ENCODE measurements around the gene KLF11. TPM values are rescaled to one million over a fixed set of nuclear protein-coding genes. Genes with fewer than 3 reads are reported as not detected.
"Not testable (repeated sequence)": the region's sequence is repeated elsewhere in the genome, so short reads cannot be mapped to it uniquely, and the experiment has no call there.

The KLF11 gene
- total RNA-seq, 1 donor from 2014 or later = 4.4 TPM

DNA sequence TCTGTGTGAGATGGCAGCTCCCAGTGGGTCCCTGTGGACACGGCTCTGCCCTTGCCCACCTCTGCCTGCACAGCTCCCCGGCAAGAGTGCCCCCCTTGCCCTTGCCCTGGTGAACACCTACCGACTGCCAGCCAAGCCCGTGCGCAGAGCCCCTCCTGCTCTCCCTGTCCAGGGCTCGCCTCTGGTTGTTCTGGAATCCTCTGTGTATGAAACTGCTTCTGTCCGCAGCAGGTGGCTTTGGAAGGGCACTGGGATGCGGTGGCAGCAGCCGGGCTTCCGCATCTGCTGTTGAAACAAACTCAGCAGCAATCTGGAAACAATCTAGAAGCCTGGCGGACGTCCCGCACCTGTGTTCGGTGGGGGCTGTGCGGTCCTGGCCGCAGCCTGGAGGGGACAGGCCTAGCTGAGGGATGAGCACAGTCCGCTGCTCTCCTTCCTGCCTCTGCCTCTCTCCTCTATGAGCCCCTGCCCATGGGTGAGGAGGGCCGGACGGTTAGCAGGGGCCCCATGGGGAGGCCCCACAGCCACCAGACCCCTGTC lies 34.0 kb upstream of the KLF11 start:
- no peak for DNase-seq (ENCODE audit: low read depth in 2 of 2)

DNA sequence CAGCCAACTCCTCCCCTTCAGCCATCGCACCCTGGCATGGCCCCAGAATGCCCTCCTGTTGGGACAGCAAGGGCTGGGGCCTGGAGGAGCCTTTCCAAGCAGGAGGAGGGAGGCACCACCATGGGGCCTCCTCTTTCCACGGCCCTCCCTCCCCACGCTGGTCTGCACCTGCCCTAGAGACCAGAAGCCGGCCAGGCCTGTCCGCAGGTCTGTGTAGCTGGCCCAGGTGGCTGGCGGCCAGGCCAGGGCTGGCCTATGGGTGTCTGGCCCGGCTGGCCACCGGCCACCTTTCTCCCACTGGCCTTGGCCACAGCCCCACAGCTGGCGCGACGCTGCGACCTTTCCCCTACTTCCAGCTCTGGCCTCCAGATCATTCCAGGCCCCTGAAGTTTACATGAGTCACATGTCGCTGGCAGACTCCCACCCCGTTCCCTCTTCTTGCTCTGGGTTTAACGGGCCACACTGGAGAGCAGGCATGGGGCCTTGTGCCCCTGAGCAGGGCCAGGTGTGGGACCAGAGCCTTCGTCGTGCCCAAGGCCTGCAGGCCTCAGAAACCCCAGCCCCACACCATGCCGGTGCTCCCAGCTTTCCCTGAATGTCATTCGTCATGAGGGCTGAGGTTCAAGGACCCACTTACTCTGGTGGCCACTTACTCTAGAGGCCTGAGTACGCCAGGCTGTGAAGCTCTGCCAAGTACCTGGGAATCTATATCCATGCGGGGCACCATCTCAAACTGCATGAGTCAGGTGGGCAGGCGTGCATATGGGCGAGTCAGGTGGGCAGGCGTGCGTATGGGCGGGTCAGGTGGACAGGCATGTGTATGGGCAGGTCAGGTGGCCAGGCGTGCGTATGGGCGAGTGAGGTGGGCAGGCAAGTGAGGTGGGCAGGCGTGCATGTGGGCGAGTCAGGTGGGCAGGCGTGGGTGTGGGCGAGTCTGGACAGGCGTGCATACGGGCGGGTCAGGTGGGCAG lies 33.3 kb upstream of the KLF11 start:
- DNase-seq (ENCODE audit: low read depth in 2 of 2) = peak; percentile 50 to 58

DNA sequence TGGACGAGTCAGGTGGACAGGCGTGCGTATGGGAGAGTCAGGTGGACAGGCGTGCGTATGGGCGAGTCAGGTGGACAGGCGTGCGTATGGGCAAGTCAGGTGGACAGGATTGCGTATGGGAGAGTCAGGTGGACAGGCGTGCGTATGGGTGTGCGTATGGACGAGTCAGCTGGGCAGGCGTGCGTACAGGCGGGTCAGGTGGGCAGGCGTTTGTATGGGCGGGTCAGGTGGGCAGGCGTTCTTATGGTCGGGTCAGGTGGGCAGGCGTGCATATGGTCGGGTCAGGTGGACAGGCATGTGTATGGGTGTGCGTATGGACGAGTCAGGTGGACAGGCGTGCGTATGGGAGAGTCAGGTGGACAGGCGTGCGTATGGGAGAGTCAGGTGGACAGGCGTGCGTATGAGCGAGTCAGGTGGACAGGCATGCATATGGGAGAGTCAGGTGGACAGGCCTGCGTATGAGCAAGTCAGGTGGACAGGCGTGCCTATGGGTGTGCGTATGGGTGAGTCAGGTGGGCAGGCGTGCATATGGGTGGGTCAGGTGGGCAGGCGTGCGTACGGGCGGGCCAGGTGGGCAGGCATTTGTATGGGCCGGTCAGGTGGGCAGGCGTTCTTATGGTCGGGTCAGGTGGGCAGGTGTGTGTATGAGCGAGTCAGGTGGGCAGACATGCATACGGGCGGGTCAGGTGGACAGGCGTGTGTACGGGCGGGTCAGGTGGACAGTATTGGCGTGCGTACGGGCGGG lies 32.3 kb upstream of the KLF11 start:
- not testable (repeated sequence) for DNase-seq (ENCODE audit: low read depth in 2 of 2)

DNA sequence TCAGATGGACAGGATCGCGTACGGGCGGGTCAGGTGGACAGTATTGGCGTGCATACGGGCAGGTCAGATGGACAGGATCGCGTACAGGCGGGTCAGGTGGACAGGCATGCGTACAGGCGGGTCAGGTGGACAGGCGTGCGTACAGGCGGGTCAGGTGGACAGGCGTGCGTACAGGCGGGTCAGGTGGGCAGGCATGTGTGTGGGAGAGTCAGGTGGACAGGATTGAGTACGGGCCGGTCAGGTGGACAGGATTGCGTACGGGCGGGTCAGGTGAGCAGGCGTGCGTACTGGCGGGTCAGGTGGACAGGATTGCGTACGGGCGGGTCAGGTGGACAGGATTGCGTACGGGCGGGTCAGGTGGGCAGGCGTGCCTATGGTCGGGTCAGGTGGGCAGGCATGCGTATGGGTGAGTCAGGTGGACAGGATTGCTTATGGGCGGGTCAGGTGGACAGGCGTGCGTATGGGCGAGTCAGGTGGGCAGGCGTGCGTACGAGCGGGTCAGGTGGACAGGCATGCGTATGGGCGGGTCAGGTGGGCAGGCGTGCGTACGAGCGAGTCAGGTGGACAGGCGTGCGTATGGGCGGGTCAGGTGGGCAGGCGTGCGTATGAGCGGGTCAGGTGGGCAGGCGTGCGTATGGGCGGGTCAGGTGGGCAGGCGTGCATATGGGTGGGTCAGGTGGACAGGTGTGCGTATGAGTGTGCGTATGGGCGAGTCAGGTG lies 31.6 kb upstream of the KLF11 start:
- not testable (repeated sequence) for DNase-seq (ENCODE audit: low read depth in 2 of 2)

DNA sequence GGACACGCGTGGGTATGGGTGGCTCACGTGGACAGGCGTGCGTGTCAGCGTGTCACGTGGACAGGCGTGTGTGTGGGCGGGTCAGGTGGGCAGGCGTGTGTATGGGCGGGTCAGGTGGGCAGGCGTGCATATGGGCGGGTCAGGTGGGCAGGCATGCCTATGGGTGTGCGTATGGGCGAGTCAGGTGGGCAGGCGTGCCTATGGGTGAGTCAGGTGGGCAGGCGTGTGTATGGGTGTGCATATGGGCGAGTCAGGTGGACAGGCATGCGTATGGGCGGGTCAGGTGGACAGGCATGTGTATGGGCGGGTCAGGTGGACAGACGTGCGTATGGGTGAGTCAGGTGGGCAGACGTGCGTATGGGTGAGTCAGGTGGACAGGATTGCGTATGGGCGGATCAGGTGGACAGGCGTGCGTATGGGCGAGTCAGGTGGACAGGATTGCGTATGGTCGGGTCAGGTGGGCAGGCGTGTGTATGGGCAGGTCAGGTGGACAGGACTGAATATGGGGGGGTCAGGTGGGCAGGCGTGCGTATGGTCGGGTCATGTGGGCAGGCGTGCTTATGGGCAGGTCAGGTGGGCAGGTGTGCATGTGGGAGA lies 30.9 kb upstream of the KLF11 start:
- not testable (repeated sequence) for DNase-seq (ENCODE audit: low read depth in 2 of 2)

DNA sequence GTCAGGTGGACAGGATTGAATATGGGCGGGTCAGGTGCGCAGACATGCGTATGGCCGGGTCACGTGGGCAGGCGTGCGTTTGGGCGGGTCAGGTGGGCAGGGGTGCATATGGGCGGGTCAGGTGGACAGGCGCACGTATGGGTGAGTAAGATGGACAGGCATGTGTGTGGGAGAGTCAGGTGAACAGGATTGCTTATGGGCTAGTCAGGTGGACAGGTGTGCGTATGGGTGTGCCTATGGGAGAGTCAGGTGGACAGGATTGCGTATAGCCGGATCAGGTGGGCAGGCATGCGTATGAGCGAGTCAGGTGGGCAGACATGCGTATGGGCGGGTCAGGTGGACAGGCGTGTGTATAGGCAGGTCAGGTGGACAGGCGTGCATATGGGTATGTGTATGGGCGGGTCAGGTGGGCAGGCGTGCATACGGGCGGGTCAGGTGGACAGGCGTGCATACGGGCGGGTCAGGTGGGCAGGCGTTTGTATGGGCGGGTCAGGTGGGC lies 30.3 kb upstream of the KLF11 start:
- DNase-seq (ENCODE audit: low read depth in 2 of 2) = no peak

DNA sequence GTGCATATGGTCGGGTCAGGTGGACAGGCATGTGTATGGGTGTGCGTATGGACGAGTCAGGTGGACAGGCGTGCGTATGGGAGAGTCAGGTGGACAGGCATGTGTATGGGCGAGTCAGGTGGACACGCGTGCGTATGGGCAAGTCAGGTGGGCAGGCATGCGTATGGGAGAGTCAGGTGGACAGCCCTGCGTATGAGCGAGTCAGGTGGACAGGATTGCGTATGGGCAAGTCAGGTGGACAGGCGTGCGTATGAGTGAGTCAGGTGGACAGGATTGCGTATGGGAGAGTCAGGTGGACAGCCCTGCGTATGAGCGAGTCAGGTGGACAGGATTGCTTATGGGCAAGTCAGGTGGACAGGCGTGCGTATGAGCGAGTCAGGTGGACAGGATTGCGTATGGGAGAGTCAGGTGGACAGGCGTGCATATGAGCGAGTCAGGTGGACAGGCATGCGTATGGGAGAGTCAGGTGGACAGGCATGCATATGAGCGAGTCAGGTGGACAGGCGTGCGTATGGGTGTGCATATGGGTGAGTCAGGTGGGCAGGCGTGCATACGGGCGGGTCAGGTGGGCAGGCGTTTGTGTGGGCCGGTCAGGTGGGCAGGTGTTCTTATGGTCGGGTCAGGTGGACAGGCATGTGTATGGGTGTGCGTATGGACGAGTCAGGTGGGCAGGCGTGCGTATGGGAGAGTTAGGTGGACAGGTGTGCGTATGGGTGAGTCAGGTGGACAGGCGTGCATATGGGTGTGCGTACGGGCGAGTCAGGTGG lies 29.5 kb upstream of the KLF11 start:
- not testable (repeated sequence) for DNase-seq (ENCODE audit: low read depth in 2 of 2)

DNA sequence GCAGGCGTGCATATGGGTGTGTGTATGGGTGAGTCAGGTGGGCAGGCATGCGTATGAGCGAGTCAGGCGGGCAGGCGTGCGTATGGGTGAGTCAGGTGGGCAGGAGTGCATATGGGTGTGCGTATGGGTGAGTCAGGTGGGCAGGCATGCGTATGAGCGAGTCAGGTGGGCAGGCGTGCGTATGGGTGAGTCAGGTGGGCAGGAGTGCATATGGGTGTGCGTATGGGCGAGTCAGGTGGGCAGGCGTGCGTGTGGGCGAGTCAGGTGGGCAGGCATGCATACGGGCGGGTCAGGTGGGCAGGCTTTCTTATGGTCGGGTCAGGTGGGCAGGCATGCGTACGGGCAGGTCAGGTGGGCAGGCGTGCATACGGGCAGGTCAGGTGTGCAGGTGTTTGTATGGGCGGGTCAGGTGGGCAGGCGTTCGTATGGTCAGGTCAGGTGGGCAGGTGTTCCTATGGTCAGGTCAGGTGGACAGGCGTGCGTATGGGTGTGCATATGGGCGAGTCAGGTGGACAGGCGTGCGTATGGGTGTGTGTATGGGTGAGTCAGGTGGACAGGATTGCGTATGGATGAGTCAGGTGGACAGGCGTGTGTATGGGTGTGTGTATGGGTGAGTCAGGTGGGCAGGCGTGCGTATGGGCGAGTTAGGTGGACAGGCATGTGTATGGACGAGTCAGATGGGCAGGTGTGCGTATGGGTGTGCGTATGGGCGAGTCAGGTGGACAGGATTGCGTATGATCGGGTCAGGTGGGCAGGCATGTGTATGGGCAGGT lies 28.7 kb upstream of the KLF11 start:
- DNase-seq (ENCODE audit: low read depth in 2 of 2) = no peak

DNA sequence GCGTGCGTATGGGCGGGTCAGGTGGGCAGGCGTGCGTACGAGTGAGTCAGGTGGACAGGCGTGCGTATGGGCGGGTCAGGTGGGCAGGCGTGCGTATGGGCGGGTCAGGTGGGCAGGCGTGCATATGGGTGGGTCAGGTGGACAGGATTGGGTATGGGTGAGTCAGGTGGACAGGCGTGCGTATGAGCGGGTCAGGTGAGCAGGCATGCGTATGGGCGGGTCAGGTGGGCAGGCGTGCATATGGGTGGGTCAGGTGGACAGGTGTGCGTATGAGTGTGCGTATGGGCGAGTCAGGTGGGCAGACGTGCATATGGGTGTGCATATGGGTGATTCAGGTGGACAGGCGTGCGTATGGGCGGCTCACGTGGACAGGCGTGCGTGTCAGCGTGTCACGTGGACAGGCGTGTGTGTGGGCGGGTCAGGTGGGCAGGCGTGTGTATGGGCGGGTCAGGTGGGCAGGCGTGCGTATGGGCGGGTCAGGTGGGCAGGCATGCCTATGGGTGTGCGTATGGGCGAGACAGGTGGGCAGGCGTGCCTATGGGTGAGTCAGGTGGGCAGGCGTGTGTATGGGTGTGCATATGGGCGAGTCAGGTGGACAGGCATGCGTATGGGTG lies 27.9 kb upstream of the KLF11 start:
- DNase-seq (ENCODE audit: low read depth in 2 of 2) = not testable (repeated sequence)

DNA sequence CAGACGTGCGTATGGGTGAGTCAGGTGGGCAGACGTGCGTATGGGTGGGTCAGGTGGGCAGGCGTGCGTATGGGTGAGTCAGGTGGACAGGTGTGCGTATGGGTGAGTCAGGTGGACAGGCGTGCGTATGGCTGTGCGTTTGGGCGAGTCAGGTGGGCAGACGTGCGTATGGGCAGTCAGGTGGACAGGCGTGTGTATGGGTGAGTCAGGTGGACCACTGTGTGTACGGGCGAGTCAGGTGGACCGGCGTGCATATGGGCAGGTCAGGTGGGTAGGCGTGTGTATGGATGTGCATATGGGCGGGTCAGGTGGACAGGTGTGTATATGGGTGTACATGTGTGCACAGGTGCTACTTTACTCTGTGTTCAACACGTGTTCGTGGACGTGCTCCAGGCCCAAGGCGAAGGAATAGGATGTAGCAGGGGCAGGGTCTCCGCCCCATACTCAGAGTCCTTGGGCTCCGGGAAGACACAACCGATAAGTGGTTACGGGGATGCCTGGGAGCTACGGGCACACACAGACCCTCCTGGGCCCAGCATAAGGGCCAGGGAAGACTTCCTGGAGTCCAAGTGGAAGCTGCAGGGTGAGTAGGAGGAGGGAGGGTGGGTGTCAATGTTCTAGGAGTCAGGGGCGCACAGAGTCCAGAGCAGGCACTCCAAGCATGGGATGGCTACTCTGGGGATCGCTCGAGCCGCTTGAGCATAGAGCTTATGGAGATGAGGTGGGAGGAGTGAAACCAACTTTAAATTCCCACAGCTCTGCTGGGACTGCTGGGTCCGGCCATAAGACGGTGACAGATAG lies 27.1 kb upstream of the KLF11 start:
- DNase-seq (ENCODE audit: low read depth in 2 of 2) = no peak

DNA sequence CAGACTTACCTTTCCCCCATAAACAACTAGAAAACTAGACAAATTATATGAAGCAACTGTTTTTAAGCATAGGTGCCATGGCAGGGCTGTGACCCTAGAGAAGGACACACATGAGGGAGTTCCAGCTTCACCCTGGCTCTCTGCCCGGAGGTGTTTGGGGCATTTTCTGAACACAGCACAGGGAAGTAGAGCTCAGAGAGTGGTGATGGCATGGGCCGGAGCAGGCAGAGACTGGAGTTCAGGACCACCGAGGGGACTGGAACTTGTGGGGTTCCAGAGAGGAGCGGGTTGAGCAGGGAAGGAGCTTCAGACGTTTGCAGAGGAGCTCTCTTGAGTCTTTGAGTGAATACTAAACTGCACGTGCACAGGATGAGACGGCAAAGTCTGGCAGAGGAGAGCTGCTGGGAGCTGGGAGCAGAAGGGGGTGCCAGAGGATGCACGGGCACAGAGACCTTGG lies 26.5 kb upstream of the KLF11 start:
- DNase-seq (ENCODE audit: low read depth in 2 of 2) = no peak

DNA sequence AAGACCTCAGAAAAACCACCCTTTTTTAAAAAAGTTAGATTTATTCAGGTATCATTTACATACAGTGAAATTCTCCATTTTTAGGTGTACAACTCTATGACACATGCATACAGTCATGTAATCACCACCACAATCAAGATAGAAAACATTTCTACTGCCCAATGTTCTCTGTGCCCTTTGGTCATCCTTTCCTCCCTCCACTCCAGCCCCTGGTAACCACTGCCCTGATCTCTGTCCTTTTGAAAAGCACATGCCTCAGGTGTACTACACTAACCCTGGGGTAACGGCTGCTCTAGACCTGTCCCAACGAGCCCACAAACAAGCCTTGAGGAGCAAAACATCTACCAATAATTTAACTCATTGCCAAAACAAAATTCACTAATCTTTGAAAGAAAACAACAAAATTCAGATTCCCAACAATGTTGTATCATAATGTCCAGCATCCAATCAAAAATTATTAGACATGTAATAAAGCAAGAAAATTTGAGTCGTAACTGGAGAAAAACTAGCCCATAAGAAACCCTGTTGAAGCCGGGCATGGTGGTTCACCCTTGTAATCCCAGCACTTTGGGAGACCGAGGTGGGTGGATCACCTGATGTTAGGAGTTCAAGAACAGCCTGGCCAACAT lies 25.9 kb upstream of the KLF11 start:
- no peak for DNase-seq (ENCODE audit: low read depth in 2 of 2)

DNA sequence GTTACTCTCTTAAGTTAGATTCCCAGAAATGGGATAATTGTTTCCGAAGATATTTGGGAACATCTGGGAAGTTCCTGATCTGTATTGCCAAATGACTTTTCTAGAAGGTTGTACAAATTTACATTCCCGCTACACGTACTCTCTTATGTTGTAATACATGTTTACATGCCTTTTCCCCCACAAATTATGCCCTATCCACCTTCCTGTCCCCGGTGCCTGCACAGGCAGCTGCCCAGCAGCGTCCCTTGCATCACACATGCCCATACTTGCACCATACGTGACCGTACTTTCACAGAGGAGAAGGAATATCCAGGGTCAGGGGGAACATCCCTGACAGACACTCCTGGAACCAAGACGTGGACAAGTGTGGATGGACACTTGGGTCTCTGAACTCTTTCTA lies 24.2 kb upstream of the KLF11 start:
- no peak for DNase-seq (ENCODE audit: low read depth in 2 of 2)

DNA sequence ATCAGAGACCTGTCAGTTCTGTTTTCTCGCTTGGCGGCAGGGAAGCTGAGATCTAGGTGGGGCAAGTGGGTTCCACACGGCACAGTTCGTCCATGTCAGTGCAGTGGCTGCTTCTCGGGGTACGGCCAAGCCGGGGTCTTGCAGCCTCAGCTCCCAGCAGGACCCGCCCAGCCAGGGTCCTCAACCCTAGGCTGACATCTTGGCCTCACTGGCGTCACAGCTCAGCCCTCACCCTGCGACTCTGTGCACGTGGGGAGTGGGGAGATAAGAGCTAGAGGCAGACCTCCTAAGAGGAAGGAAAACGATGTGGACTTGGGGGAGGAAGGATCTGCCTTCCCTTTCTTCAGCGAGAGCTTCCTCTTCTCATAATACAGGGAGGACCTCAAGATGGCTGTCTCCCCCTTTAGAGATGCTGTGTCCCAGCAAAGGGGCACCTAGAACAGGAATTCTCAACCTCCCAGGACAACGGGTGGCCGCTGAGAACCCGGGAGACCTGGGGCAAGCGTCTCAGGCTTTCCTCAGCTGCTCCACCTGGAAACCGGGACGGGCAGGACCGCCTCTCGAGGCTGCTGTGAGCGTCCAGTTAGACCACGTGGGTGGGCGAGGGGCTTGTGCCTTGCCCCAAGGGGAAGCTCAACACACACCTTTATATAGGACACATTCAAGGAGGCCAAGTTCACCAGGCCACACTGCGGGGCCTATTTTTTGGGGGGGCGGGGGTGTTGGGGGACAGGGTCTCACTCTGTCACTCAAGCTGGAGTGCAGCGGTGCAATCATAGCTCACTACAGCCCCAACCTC lies 23.5 kb upstream of the KLF11 start:
- DNase-seq (ENCODE audit: low read depth in 2 of 2) = no peak

DNA sequence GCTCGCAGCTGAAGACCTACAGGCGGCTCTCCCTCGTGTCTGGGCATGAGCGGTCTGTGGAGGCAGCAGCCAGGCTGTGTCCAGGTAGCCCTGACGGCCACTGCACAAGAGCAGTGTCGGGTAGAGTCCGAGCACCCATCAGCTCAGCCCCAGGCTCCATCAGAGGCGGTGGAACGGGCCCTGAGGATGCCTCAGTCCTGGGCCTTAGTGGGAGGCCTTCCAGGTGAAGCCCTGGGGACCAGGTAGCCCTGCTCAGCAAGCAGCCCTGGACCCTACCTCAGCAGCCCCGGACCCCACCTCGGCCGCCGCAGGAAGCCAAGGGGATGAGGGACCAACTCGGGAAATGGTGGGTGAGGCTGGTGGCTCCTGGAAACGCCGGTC lies 21.3 kb upstream of the KLF11 start:
- DNase-seq (ENCODE audit: low read depth in 2 of 2) = no peak

DNA sequence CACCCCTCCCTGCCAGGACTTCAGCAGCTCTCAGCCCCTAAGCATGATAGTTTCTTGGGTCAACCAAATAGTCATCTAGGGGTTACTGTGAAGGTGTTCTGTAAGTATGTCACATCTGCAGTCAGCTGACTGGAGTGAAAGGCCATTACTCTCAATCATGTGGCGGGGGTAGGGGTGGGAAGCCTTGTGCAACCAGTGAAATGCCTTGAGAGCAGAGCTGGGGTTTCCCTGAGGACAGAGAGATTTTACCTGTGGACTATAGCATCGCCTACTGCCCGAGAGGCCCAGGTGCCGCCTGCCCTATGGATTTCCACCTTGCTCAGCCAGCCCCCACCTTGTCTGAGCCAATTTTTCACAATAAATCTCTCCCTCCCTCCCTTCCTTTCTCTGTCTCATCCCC lies 20.9 kb upstream of the KLF11 start:
- DNase-seq (ENCODE audit: low read depth in 2 of 2) = no peak

Measured in dermis microvascular lymphatic vessel endothelial cell (primary cell).